NOMO-1 treated with dmso at 0.1 percent for 144 hours (cell line): Measurements from ENCODE around the gene HIGD1A.
"Not testable (repeated sequence)": the region's sequence is repeated elsewhere in the genome, so short reads cannot be mapped to it uniquely, and the experiment has no call there.

Source experiments
- DNase-seq: peaks from one replicate; lab custom pipeline; 2025; ENCODE audit not compliant: unreplicated experiment; lab: John Stamatoyannopoulos, UW

The HIGD1A gene

GRCh38 chr3:42829628-42830436 lies 25.5 kb upstream of the HIGD1A start:
- no peak for DNase-seq

- no peak for DNase-seq
Measured at GRCh38 chr3:42829083-42829627, 24.9 kb upstream of the HIGD1A start.

- no peak for DNase-seq
Measured at GRCh38 chr3:42827654-42828053, 23.4 kb upstream of the HIGD1A start.

GRCh38 chr3:42827023-42827422 lies 22.7 kb upstream of the HIGD1A start:
- DNase-seq, result no peak

- DNase-seq, result no peak
Measured at GRCh38 chr3:42826141-42826540, 21.9 kb upstream of the HIGD1A start.

GRCh38 chr3:42823351-42823750 lies 19.1 kb upstream of the HIGD1A start:
- no peak for DNase-seq

GRCh38 chr3:42822828-42823227 lies 18.5 kb upstream of the HIGD1A start:
- DNase-seq, result no peak

GRCh38 chr3:42820746-42821051 lies 16.4 kb upstream of the HIGD1A start:
- DNase-seq, result no peak

- DNase-seq, result no peak
Measured at GRCh38 chr3:42819351-42819965, 15.2 kb upstream of the HIGD1A start.

GRCh38 chr3:42815826-42816225 lies 11.5 kb upstream of the HIGD1A start:
- no peak for DNase-seq

- DNase-seq, result no peak
Measured at GRCh38 chr3:42814914-42815507, 10.7 kb upstream of the HIGD1A start.

- no peak for DNase-seq
Measured at GRCh38 chr3:42814246-42814645, 10.0 kb upstream of the HIGD1A start.

GRCh38 chr3:42811118-42811883 lies 7.0 kb upstream of the HIGD1A start:
- DNase-seq, result not testable (repeated sequence)

- DNase-seq, result not testable (repeated sequence)
Measured at GRCh38 chr3:42810706-42811105, 6.4 kb upstream of the HIGD1A start.

GRCh38 chr3:42809202-42809601 lies 4.9 kb upstream of the HIGD1A start, which contains the start of gene ACKR2:
TSS of gene ACKR2 (plus strand) at chr3:42809445. CDS start at chr3:42864503, 55,058 bp downstream.
- no peak for DNase-seq

GRCh38 chr3:42807929-42808328 lies 3.6 kb upstream of the HIGD1A start:
- no peak for DNase-seq

- no peak for DNase-seq
Measured at GRCh38 chr3:42805141-42805821, 991 bp upstream of the HIGD1A start.

- no peak for DNase-seq
Measured at GRCh38 chr3:42804831-42805132, 492 bp upstream of the HIGD1A start.

- no peak for DNase-seq
Measured at GRCh38 chr3:42803414-42804105, 730 bp downstream of the HIGD1A start.

- no peak for DNase-seq
Measured at GRCh38 chr3:42802876-42803413, 1.3 kb downstream of the HIGD1A start.
